D341Med (cell line): Measurements from ENCODE around the gene MAN2C1.
"Not testable (repeated sequence)": the region's sequence is repeated elsewhere in the genome, so short reads cannot be mapped to it uniquely, and the experiment has no call there.

Experiments used
- DNase-seq: peaks from one replicate; pipeline ENCODE4 v3.0.0; 2012; ENCODE audit warnings: low spot score

MAN2C1 gene

DNA sequence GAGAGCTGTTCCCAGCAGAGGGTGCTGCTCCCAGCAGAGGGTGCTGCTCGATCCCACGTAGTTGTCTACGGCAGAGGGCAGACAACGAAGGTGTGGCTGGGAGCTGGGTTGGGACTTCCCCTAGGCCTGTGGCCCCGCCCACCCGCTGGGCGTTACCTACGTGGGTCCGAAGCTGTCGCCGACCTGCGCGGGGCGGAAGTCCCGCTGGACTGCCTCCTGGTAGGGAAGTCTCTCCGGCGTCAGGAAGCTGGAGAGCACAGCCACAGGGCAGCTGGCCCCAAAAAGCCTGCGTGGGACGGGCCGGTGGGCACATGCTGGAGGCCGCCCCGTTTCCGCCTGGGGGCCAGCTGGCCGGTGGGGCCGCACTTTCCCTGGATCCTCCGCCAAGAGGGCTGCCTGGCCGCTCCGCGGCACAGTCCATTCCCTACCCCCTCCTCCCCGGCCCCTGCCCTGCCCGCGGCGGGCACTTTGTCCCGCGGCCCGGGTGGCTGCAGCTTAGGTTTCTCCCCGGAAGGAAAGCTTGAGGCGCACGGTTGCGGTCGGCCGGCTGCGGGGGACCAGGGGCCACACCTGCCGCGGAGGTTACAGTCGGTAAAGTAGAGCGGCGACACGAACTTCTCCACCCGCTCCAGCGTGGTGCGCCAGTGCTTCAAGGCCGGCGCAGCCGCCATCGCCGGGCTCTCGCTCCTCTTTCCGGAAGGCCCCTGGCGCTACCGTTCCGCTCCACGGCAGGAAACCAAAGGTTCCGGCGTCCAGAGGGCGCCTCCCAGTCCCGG, at the start of gene MAN2C1:
MAN2C1 (minus strand) TSS at position 695 of the 776 bp plus-strand sequence; CDS start at position 671, 24 bp downstream.
- DNase-seq: peak; percentile 96

GRCh38 chr15:75416584-75416983, 48.2 kb upstream of the MAN2C1 start:
- no peak for DNase-seq

DNA sequence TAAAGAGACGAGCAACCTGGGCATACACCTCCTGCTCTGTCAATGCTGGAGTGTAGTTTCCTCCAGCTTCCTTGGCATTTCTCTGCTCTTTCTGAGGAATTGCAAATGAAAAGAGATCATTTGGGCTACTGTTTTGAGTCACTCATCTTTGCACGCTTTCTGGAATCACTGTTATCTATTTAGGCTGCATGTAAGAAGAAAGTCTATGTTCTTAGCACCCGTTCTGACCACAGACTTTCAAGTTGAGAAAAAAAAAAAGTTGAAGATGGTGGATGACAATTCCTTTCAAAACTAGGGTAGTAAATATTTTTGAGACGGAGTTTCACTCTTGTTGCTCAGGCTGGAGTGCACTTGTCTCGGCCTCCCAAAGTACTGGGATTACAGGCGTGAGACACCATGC, 41.8 kb upstream of the MAN2C1 start:
- DNase-seq: no peak

DNA sequence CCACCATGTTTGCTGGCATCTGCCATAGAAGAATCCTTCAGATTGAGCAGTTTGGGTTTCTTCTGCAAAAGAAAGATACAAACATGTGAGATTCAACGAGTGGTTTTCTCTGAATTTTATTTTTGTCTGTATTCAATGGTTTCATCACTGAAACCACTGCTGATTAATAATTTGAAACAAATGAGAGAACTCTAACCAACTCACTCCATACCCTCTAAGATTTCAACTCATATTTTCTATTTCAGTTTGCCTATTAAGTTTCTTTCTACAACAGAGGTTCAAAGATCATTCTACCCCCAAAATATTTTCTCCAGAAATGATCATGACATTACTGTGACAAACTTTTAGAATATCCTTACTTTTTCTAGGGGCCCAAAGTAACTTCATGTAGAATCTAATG, 38.7 kb upstream of the MAN2C1 start:
- no peak for DNase-seq

GRCh38 chr15:75403892-75404291, 35.5 kb upstream of the MAN2C1 start:
- no peak for DNase-seq

DNA sequence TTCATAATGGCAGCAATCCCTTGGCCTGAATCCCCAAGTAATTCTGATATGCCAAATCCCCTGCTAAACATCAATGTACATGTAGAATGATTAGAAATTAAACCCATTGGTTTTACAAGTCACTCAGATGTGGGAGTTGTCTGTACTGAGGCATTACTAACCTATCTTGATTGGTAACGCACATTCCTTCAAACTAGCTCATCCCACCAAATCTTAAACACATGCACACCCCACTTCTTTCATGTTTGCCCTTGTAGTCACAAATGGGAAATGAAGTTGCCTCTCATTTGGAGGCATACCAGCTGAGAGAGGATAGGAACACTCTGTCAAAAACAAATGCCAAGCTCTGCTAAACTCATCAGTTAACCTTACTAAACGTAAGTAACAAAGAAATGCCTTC, 29.1 kb upstream of the MAN2C1 start:
- DNase-seq: no peak

GRCh38 chr15:75389791-75390382, 21.5 kb upstream of the MAN2C1 start:
- no peak for DNase-seq

DNA sequence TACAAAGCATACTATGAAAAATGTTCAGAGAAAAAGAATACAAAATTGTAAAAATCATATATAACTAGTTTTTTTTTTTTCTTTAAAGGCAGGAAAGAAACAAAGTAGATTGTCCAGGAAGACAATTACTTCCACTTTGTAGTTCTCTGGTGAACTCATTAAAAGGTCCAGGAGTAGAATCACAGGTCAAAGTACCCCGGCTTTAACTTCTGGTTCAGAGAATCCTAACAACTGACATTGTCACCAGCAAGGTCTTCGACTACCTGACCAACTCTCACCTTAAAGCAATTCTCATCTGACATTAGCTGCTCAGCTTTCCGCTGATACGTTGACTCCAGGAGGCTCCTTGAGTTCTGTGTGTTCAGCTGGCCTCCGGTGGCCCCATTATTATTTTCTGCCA, 15.6 kb upstream of the MAN2C1 start:
- DNase-seq: not testable (repeated sequence)

DNA sequence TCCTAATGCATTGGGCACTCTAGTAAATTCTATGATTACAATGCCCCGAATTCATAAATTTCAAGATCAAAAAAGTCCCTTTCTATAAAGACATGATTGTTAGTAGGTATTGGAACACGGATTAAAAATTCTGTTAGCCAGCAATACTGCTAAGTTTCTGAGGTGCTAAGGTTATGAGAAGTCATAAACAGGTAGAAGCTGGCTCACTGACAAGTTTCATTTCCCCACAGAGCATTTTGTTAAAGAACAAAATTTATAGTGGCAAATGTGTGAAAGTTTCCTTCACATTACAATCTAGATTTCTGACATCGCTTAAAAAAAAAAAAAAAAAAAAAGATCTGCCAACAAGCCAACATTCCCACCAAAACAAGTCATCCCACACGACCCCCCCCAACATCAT, 12.4 kb upstream of the MAN2C1 start:
- DNase-seq: no peak

GRCh38 chr15:75371901-75372688, 3.7 kb upstream of the MAN2C1 start:
- no peak for DNase-seq

DNA sequence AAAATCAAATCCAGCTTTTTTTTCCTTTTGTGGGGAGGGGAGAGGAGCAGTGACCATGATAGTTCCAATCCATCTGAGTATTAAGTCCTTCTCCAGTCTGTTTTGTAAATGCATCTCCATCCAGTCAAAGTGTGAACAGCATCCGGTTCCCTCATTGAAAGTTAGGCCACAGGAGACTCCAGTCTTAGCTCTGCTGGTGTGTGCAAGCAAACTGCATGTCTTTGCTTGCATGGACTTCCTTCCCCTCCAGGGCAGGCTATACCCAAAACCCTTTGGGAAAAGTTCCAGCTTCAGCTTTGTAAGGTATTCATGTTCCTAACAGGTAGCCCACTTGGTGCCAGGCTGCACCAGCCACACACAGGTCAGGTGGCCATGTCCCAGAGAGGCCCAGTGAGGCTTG, 3.1 kb upstream of the MAN2C1 start:
- DNase-seq: no peak

DNA sequence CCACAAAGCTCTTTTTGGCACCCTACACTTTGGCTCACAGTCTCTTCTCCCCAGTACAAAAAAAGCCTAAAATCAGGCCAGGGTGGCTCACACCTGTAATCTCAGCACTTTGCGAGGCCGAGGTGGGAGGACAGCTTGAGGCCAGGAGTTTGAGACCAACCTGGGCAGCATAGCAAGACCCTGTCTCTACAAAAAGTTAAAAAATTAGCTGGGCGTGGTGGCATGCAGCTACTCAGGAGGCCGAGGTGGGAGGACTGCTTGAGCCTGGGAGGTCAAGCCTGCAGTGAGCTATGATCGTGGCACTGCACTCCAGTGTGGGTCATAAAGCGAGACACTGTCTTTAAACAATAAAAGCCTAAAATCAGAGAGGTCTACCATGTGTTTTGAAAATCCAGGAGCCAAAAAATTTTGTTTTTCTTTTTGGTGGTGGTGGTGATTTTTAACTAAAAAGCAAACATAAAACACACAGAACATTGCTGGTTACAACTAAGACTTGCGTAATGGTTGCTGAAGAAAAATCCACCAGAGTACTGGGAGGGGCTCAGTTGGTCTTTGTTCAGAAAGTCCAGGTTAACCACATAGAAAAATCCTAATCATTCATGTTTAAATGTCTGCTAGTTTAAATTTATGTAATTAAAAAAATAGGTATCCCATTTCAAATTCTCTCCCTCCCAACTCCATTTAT, 1.6 kb upstream of the MAN2C1 start:
- no peak for DNase-seq

DNA sequence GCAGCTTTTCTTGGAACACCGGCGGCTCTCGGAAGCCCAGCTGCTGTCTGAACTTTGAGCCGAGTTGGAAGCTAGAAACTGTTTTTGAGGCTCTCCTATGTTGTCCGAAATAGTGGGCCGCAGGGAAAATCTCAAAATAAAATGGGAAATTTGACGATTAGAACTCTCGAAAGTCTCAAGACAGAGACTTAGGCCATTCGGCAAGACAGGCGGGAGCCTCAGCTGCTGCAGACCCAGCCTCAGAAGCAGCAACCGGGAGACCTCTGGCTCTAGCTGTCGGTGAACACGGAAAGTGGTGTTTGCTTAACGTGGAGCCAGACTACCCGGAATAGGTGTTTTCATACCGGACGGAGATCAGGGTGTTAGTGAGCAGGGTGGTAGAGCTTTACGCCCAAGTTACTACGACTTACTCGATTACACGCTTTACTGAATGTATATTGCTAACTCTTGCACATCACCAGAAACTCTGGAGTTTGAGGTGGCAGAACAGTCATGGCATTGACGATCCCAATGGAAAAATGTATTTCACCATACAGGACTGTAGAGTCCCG, 357 bp upstream of the MAN2C1 start:
- no peak for DNase-seq

- no peak for DNase-seq
These were observed 948 bp downstream of the MAN2C1 start for GRCh38 chr15:75367406-75367912.

- DNase-seq: no peak
These were observed 1.4 kb downstream of the MAN2C1 start for GRCh38 chr15:75367006-75367405.

DNA sequence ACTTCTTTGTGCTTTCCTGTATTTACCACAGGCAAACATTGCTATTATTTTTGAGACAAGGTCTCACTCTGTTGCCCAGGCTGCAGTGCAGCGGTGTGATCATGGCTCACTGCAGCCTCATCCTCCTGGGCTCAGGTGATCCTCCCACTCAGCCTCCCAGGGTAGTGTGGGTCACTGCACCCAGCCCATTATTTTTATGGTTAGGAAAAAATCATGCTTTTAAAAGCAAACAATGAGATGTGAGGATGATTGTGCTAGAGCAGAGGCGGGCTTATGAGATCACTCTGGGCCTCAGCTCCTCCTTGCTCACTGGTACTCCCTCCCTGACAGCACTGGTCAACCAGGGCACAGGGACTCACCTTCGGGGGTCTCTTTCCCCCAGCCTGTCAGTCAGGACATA, 2.2 kb downstream of the MAN2C1 start:
- no peak for DNase-seq

GRCh38 chr15:75364881-75365280, 3.5 kb downstream of the MAN2C1 start:
- DNase-seq: no peak

DNA sequence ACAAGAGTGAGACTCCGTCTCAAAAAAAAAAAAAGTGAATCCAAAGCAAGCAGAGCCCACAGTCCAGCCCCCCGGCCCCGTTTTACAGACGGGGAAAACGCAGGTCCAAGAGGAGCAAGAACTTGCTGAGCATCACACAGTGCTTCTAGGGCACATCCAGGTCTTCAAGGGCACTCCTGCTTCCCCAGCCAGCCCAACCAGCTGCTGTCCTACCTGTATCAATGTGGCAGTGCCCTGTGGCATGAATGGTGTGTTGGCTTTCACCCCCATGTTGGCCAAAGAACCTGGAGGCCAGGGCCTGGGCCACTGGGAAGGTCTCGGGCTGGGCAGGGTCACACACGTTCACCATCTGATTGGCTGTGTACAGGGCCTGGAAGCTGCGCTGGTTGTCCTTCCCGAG, 4.6 kb downstream of the MAN2C1 start:
- no peak for DNase-seq

- no peak for DNase-seq
These were observed 5.7 kb downstream of the MAN2C1 start for GRCh38 chr15:75362642-75363249.

GRCh38 chr15:75361989-75362641, 6.3 kb downstream of the MAN2C1 start:
- DNase-seq: no peak
